ENCODE results near the gene ZSWIM1. TPM values are rescaled to one million over a fixed set of nuclear protein-coding genes. Genes with fewer than 3 reads are reported as not detected.
A peak's percentile ranks its signal among the peaks of the same experiment; 100 is the strongest.

ZSWIM1 gene
- total and polyA plus RNA-seq, 2 of the 13 experiments (the other 11 are each of a cell fraction or from before 2014, with no cell fraction given): 9.5 to 11.7 TPM

- TF ChIP-seq RAD51 (IDR thresholded peaks at IDR 0.05; ENCODE audit: borderline replicate concordance): no peak
- TF ChIP-seq KAT8 (CRISPR knock-in tag; IDR thresholded peaks at IDR 0.05): peak; percentile 43; the same call in 1 of the 2 replicates
- 0 out of 2 replicates have a peak, but pooled peaks have one; percentile 26 for TF ChIP-seq PHF21A (CRISPR knock-in tag; IDR thresholded peaks at IDR 0.05)
- TF ChIP-seq KLF9 (CRISPR knock-in tag; IDR thresholded peaks at IDR 0.05; ENCODE audit: low read depth): no peak
- 0 out of 2 replicates have a peak, but pooled peaks have one; percentile 33 for TF ChIP-seq SNAPC2 (CRISPR knock-in tag; IDR thresholded peaks at IDR 0.05)
- TF ChIP-seq HNF1B (CRISPR knock-in tag; IDR thresholded peaks at IDR 0.05): peak; percentile 76
- TF ChIP-seq NCOR1 (IDR thresholded peaks at IDR 0.05; ENCODE audit: borderline replicate concordance, low read length): 0 out of 2 replicates have a peak, but pooled peaks have one; percentile 19
- 0 out of 2 replicates have a peak, but pooled peaks have one; percentile 19 for TF ChIP-seq ZNF414 (CRISPR knock-in tag; IDR thresholded peaks at IDR 0.05)
- peak; percentile 40; the same call in 1 of the 2 replicates for TF ChIP-seq HDAC1 (CRISPR knock-in tag; IDR thresholded peaks at IDR 0.05)
- TF ChIP-seq ARID5B (CRISPR knock-in tag; IDR thresholded peaks at IDR 0.05): peak; percentile 59
- TF ChIP-seq LRRFIP1 (CRISPR knock-in tag; conservative IDR thresholded peaks at IDR 0.05): no peak
- TF ChIP-seq ZNF816 (CRISPR knock-in tag; IDR thresholded peaks at IDR 0.05; ENCODE audit: borderline replicate concordance): peak; percentile 59; the same call in 1 of the 2 replicates
- TF ChIP-seq NRL (CRISPR knock-in tag; IDR thresholded peaks at IDR 0.05; ENCODE audit: borderline replicate concordance): peak; percentile 51; the same call in 1 of the 2 replicates
- peak; percentile 8 for TF ChIP-seq SKI (IDR thresholded peaks at IDR 0.05; ENCODE audit: partially characterized antibody)
- TF ChIP-seq ZNF335 (CRISPR knock-in tag; IDR thresholded peaks at IDR 0.05): peak; percentile 38; the same call in 1 of the 2 replicates
- TF ChIP-seq ETV5 (CRISPR knock-in tag; IDR thresholded peaks at IDR 0.05; ENCODE audit: borderline replicate concordance): peak; percentile 66; the same call in 1 of the 2 replicates
- TF ChIP-seq ZNF607 (CRISPR knock-in tag; IDR thresholded peaks at IDR 0.05; ENCODE audit: borderline replicate concordance): peak; percentile 62; the same call in 1 of the 2 replicates
- TF ChIP-seq ZNF451 (CRISPR knock-in tag; IDR thresholded peaks at IDR 0.05): 0 out of 2 replicates have a peak, but pooled peaks have one; percentile 47
- no peak for TF ChIP-seq PLRG1 (conservative IDR thresholded peaks at IDR 0.05)
- 0 out of 2 replicates have a peak, but pooled peaks have one; percentile 38 for TF ChIP-seq ZMYM3 (CRISPR knock-in tag; IDR thresholded peaks at IDR 0.05)
Observed at GRCh38 chr20:45924391-45925261, 43.6 kb downstream of the ZSWIM1 start (continued).
